Astrocyte (in vitro differentiated cells and primary cell): ENCODE results near the gene TBK1. TPM values are rescaled to one million over a fixed set of nuclear protein-coding genes. Genes with fewer than 3 reads are reported as not detected.

ENCODE experiments used
- DNase-seq: peaks from one replicate; pipeline ENCODE4 v3.0.0-alpha.2; 2010; ENCODE audit warnings: low read depth
- FAIRE-seq: peaks from 2 replicates; lab custom pipeline; 2011; peaks lifted over from hg19 to GRCh38; lab: Jason Lieb, UNC
- H2AFZ ChIP-seq: 2 replicates; pipeline ENCODE4 v1.6.0; 2012; ENCODE audit warnings: low read depth, low read length, inconsistent platforms
- H3K27ac ChIP-seq: 2 replicates; pipeline ENCODE4 v1.5.1; 2011; ENCODE audit warnings: low read depth, low read length, inconsistent platforms
- H3K27me3 ChIP-seq: 2 replicates; pipeline ENCODE4 v1.6.0; 2011; ENCODE audit warnings: low read length, inconsistent platforms; ENCODE audit not compliant: insufficient read depth
- H3K36me3 ChIP-seq: 2 replicates; pipeline ENCODE4 v1.5.1; 2011; ENCODE audit warnings: low read length, inconsistent platforms; ENCODE audit not compliant: insufficient read depth
- H3K4me1 ChIP-seq: 2 replicates; pipeline ENCODE4 v1.5.1; 2011; ENCODE audit warnings: low read length, inconsistent platforms; ENCODE audit not compliant: insufficient read depth
- H3K4me2 ChIP-seq: 2 replicates; pipeline ENCODE4 v1.6.0; 2012; ENCODE audit warnings: low read length, inconsistent platforms
- H3K4me3 ChIP-seq: 2 replicates; pipeline ENCODE4 v1.5.1; 2011; ENCODE audit warnings: low read depth, mild to moderate bottlenecking, low read length, inconsistent platforms; ENCODE audit not compliant: insufficient read depth
- H3K79me2 ChIP-seq: 2 replicates; pipeline ENCODE4 v1.6.0; 2012; ENCODE audit warnings: mild to moderate bottlenecking, low read length, inconsistent platforms; ENCODE audit not compliant: insufficient read depth
- H3K9ac ChIP-seq: 2 replicates; pipeline ENCODE4 v1.6.0; 2012; ENCODE audit warnings: mild to moderate bottlenecking, low read length, inconsistent platforms
- H3K9me3 ChIP-seq: 2 replicates; pipeline ENCODE4 v1.5.1; 2012; ENCODE audit warnings: low read depth, mild to moderate bottlenecking, low read length, inconsistent platforms; ENCODE audit not compliant: insufficient read depth
- H4K20me1 ChIP-seq: 2 replicates; pipeline ENCODE4 v1.6.0; 2012; ENCODE audit warnings: low read length, inconsistent platforms; ENCODE audit not compliant: insufficient read depth
- H3K27ac Mint-ChIP-seq: one replicate; pipeline ENCODE4 v1.8.0; 2021; ENCODE audit warnings: mild to moderate bottlenecking, mixed read lengths; ENCODE audit not compliant: unreplicated experiment
- H3K27me3 Mint-ChIP-seq: one replicate; pipeline ENCODE4 v1.8.0; 2021; ENCODE audit warnings: low read depth, mixed read lengths; ENCODE audit not compliant: unreplicated experiment
- H3K36me3 Mint-ChIP-seq: one replicate; pipeline ENCODE4 v1.8.0; 2021; ENCODE audit warnings: low read depth, mixed read lengths; ENCODE audit not compliant: unreplicated experiment
- H3K4me1 Mint-ChIP-seq: one replicate; pipeline ENCODE4 v1.8.0; 2021; ENCODE audit warnings: low read depth, mixed read lengths; ENCODE audit not compliant: unreplicated experiment
- H3K4me3 Mint-ChIP-seq: one replicate; pipeline ENCODE4 v1.8.0; 2021; ENCODE audit warnings: mild to moderate bottlenecking, moderate library complexity, mixed read lengths; ENCODE audit not compliant: unreplicated experiment
- H3K9me3 Mint-ChIP-seq: one replicate; pipeline ENCODE4 v1.8.0; 2021; ENCODE audit warnings: mild to moderate bottlenecking, mixed read lengths; ENCODE audit not compliant: unreplicated experiment
- CTCF ChIP-seq: IDR thresholded peaks from 2 replicates; pipeline ENCODE4 v1.5.1; 2011; ENCODE audit warnings: low read depth, mild to moderate bottlenecking, inconsistent platforms, low read length, moderate library complexity; ENCODE audit not compliant: insufficient read depth
- EZH2 ChIP-seq: IDR thresholded peaks from 2 replicates; pipeline ENCODE4 v1.6.1; 2012; ENCODE audit warnings: mild to moderate bottlenecking, low read length, inconsistent platforms; ENCODE audit not compliant: insufficient read depth
- total RNA-seq: library from RNA; stranded (reverse); gene quantifications from 2 replicates; pipeline ENCODE4 v1.2.1, GENCODE V29; 2021

Gene TBK1
- total RNA-seq, 1 donor from 2014 or later = 23.7 TPM

DNA sequence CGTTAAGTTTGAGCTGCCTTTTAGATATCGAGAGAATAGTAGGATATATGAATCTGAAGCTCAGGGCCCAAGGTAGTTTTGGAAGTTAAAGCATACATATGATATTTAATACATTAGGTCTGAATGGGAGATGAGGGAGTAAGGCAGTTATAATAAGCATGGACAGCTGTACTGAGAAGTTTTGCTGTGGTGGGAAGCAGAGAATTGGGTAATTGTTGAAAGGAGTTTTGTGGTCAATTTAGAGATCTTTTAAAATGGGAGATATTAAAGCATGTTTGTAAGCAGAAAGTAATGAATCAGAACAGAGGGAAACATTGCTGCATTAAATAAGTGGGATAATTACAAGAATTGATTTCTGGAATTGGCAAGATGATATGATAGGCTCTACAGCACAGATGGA lies 21.3 kb downstream of the TBK1 start:
- no peaks in the 10 kb centered on the region for H3K27me3 Mint-ChIP-seq
- H3K79me2 ChIP-seq = peaks cover 34% of the 10 kb centered on the region
- peaks cover 38% of the 10 kb centered on the region for H3K36me3 Mint-ChIP-seq
- H3K36me3 ChIP-seq = peaks cover 44% of the 10 kb centered on the region
- H3K4me1 ChIP-seq = no peaks in the 10 kb centered on the region
- no peak overlapping the region for H3K4me3 Mint-ChIP-seq
- no peak for DNase-seq
- H3K27ac ChIP-seq = no peak overlapping the region
- no peak overlapping the region for H3K27ac Mint-ChIP-seq
- H3K27me3 ChIP-seq = no peaks in the 10 kb centered on the region
- H3K9ac ChIP-seq = no peak overlapping the region
- H3K9me3 Mint-ChIP-seq = peaks cover 6% of the 10 kb centered on the region
- no peak for FAIRE-seq
- peaks cover 2% of the 10 kb centered on the region for H3K9me3 ChIP-seq
- no peak overlapping the region for H2AFZ ChIP-seq
- no peak overlapping the region for H3K4me2 ChIP-seq
- no peak overlapping the region for H3K4me3 ChIP-seq
- H4K20me1 ChIP-seq = peaks cover 26% of the 10 kb centered on the region
- no peaks in the 10 kb centered on the region for H3K4me1 Mint-ChIP-seq
- no peak for TF ChIP-seq CTCF

- no peak for FAIRE-seq
- H3K9me3 ChIP-seq = peaks cover 2% of the 10 kb centered on the region
- peaks cover 39% of the 10 kb centered on the region for H3K79me2 ChIP-seq
- no peak for DNase-seq
- H3K27ac ChIP-seq = no peak overlapping the region
- no peak overlapping the region for H2AFZ ChIP-seq
- H3K4me3 Mint-ChIP-seq = no peak overlapping the region
- H3K36me3 Mint-ChIP-seq = peaks cover 32% of the 10 kb centered on the region
- TF ChIP-seq EZH2 (no peak), CTCF (no peak)
- peaks cover 6% of the 10 kb centered on the region for H3K9me3 Mint-ChIP-seq
- H3K4me3 ChIP-seq = no peak overlapping the region
- H3K27me3 ChIP-seq = no peaks in the 10 kb centered on the region
- peaks cover 28% of the 10 kb centered on the region for H4K20me1 ChIP-seq
- H3K36me3 ChIP-seq = peaks cover 40% of the 10 kb centered on the region
- no peak overlapping the region for H3K9ac ChIP-seq
- peaks cover 2% of the 10 kb centered on the region for H3K4me1 Mint-ChIP-seq
- no peaks in the 10 kb centered on the region for H3K4me1 ChIP-seq
- H3K4me2 ChIP-seq = no peak overlapping the region
- no peaks in the 10 kb centered on the region for H3K27me3 Mint-ChIP-seq
- no peak overlapping the region for H3K27ac Mint-ChIP-seq
These were observed 23.6 kb downstream of the TBK1 start for GRCh38 chr12:64475518-64475917.

GRCh38 chr12:64476844-64477243 lies 24.9 kb downstream of the TBK1 start:
- H3K9me3 Mint-ChIP-seq = peaks cover 6% of the 10 kb centered on the region
- no peak overlapping the region for H3K4me3 Mint-ChIP-seq
- H2AFZ ChIP-seq = no peak overlapping the region
- peaks cover 28% of the 10 kb centered on the region for H4K20me1 ChIP-seq
- H3K4me2 ChIP-seq = no peak overlapping the region
- H3K4me1 ChIP-seq = no peaks in the 10 kb centered on the region
- H3K9ac ChIP-seq = no peak overlapping the region
- no peak overlapping the region for H3K27ac Mint-ChIP-seq
- no peak for DNase-seq
- no peak for TF ChIP-seq CTCF
- TF ChIP-seq EZH2 = no peak
- peaks cover 2% of the 10 kb centered on the region for H3K4me1 Mint-ChIP-seq
- FAIRE-seq = peak; percentile 13
- no peaks in the 10 kb centered on the region for H3K27me3 ChIP-seq
- no peak overlapping the region for H3K27ac ChIP-seq
- peaks cover 32% of the 10 kb centered on the region for H3K36me3 Mint-ChIP-seq
- peaks cover 40% of the 10 kb centered on the region for H3K36me3 ChIP-seq
- no peak overlapping the region for H3K4me3 ChIP-seq
- H3K9me3 ChIP-seq = peaks cover 2% of the 10 kb centered on the region
- peaks cover 36% of the 10 kb centered on the region for H3K79me2 ChIP-seq
- H3K27me3 Mint-ChIP-seq = no peaks in the 10 kb centered on the region
